CD4-positive, alpha-beta memory T cell (primary cell): Measurements from ENCODE around the gene ANKRD13B. TPM values are rescaled to one million over a fixed set of nuclear protein-coding genes. Genes with fewer than 3 reads are reported as not detected.

ENCODE experiments used
- CTCF ChIA-PET: fragments of 350-600 bp; sonication (Branson Sonifier 250); formaldehyde crosslinking; loops from one replicate; lab custom pipeline; 2021; ENCODE audit warnings: inconsistent platforms; ENCODE audit not compliant: partially characterized antibody; lab: Charles Lee
- POLR2A ChIA-PET: fragments of 350-600 bp; sonication (Branson Sonifier 250); formaldehyde crosslinking; loops from one replicate; lab custom pipeline; 2021; ENCODE audit not compliant: partially characterized antibody; lab: Charles Lee
- DNase-seq, 5 donors: peaks; one replicate each; pipeline versions ENCODE4 v3.0.0 to v3.0.0-alpha.2; 2020 to 2022; ENCODE audit warnings: mixed read lengths in 1 of 5
- H3K27ac ChIP-seq: one replicate; pipeline ENCODE4 v1.7.0; 2013; ENCODE audit warnings: low read depth, low read length
- H3K27me3 ChIP-seq: 2 replicates; pipeline ENCODE4 v1.7.0; 2013; ENCODE audit warnings: mild to moderate bottlenecking, low read length, moderate library complexity; ENCODE audit not compliant: insufficient read depth
- H3K36me3 ChIP-seq: 2 replicates; pipeline ENCODE4 v1.7.0; 2013; ENCODE audit warnings: mild to moderate bottlenecking, low read length, moderate library complexity; ENCODE audit not compliant: insufficient read depth
- H3K4me1 ChIP-seq: 2 replicates; pipeline ENCODE4 v1.7.0; 2013; ENCODE audit warnings: mild to moderate bottlenecking, low read length, moderate library complexity; ENCODE audit not compliant: insufficient read depth
- H3K4me3 ChIP-seq, 2 donors: one replicate each; pipeline ENCODE4 v1.7.0; 2013; ENCODE audit warnings: low read length in 2 of 2, mild to moderate bottlenecking in 1 of 2
- H3K9me3 ChIP-seq, 2 donors: one replicate each; pipeline ENCODE4 v1.7.0; 2013; ENCODE audit warnings: low read length in 2 of 2, control low read depth in 1 of 2; ENCODE audit not compliant: control insufficient read depth in 1 of 2
- H3K27ac Mint-ChIP-seq, 7 donors: one replicate each; pipeline ENCODE4 v1.8.0; 2020 to 2021; ENCODE audit warnings: mixed read lengths in 7 of 7, mild to moderate bottlenecking in 6 of 7, inconsistent platforms in 3 of 7, moderate library complexity in 3 of 7
- H3K27me3 Mint-ChIP-seq, 2 donors: one replicate each; pipeline ENCODE4 v1.8.0; 2020 to 2021; ENCODE audit warnings: mixed read lengths in 2 of 2
- H3K36me3 Mint-ChIP-seq, 2 donors: one replicate each; pipeline ENCODE4 v1.8.0; 2020 to 2021; ENCODE audit warnings: mixed read lengths in 2 of 2, inconsistent platforms in 1 of 2, mild to moderate bottlenecking in 1 of 2
- H3K4me1 Mint-ChIP-seq, 4 donors: one replicate each; pipeline ENCODE4 v1.8.0; 2020 to 2021; ENCODE audit warnings: mixed read lengths in 4 of 4, mild to moderate bottlenecking in 1 of 4
- H3K4me3 Mint-ChIP-seq, 8 donors: one replicate each; pipeline ENCODE4 v1.8.0; 2020 to 2021; ENCODE audit warnings: mixed read lengths in 8 of 8, mild to moderate bottlenecking in 7 of 8, moderate library complexity in 6 of 8, inconsistent platforms in 3 of 8
- H3K9me3 Mint-ChIP-seq, 8 donors: one replicate each; pipeline ENCODE4 v1.8.0; 2020 to 2021; ENCODE audit warnings: mixed read lengths in 8 of 8, mild to moderate bottlenecking in 5 of 8, inconsistent platforms in 3 of 8, moderate library complexity in 1 of 8
- intact Hi-C: fragments of 100-400 bp; cut with micrococcal nuclease; formaldehyde crosslinking; loops from one replicate; pipeline ENCODE4 v1.15.1; 2023
- polyA plus RNA-seq, 2 donors: library from polyadenylated mRNA; unstranded; fragments of 300-500 nt; fragmentation: Illumina TruSeq; gene quantifications; one replicate each; pipeline ENCODE4 v1.2.3, GENCODE V29; 2021
- total RNA-seq, 2 experiments: library from RNA; stranded (reverse); gene quantifications; one replicate each; pipeline ENCODE4 v1.2.3, GENCODE V29; 2021

Gene ANKRD13B
- total and polyA plus RNA-seq, 4 experiments from 2014 or later: 1.3 to 2.3 TPM; not detected in 2

GRCh38 chr17:29588562-29589411 lies 4.1 kb upstream of the ANKRD13B start:
- no peaks in the 10 kb centered on the region for H3K36me3 ChIP-seq
- no peaks in the 10 kb centered on the region for H3K27me3 ChIP-seq
- H3K4me3 ChIP-seq: peak overlapping the region; percentile 61 to 76
- no peaks in the 10 kb centered on the region for H3K9me3 ChIP-seq
- peak in 4 of 5 donors; percentile 36 to 67 (median 39) for DNase-seq
- peaks cover 0 to 4% of the 10 kb centered on the region in 2 donors for H3K36me3 Mint-ChIP-seq
- ChIA-PET CTCF (interaction anchor here (0.9 to 28.5 kb wide), 5 partner anchors 9 to 342 kb away, joined by 3 to 523 read pairs (median 7); partner anchors contain the start of genes CORO6 and SSH2), POLR2A (interaction anchor here (0.6 to 10.7 kb wide), 12 partner anchors 8 to 294 kb away, joined by 3 to 115 read pairs (median 5); partner anchors contain the start of genes ABHD15 and TP53I13)
- intact Hi-C loops: loop anchor here (1.0 to 5.0 kb wide), 4 partner anchors 20 to 342 kb away; partner anchors contain the start of genes SSH2 and TP53I13
- H3K27me3 Mint-ChIP-seq: no peaks in the 10 kb centered on the region
- H3K4me3 Mint-ChIP-seq: peak overlapping the region; percentile 93 to 97 (median 95)
- peak overlapping the region; percentile 68 to 97 (median 92) for H3K27ac Mint-ChIP-seq
- peaks cover 35 to 81% (median 60%) of the 10 kb centered on the region in 4 donors for H3K4me1 Mint-ChIP-seq
- no peaks in the 10 kb centered on the region for H3K9me3 Mint-ChIP-seq
- H3K27ac ChIP-seq: peak overlapping the region; percentile 50
- peaks cover 85% of the 10 kb centered on the region for H3K4me1 ChIP-seq

GRCh38 chr17:29589524-29590410 lies 3.2 kb upstream of the ANKRD13B start, which contains the start of gene GIT1:
TSS of gene GIT1 (minus strand) at chr17:29589648. CDS start at chr17:29589378, 270 bp downstream.
- Histone ChIP-seq H3K4me3 (peak within 1 kb of the TSS; percentile 61 to 82), H3K4me1 (peaks cover 82% of the 10 kb centered on the region), H3K27ac (peak within 1 kb of the TSS; percentile 70), H3K27me3 (no peaks in the 10 kb centered on the region), H3K9me3 (no peaks in the 10 kb centered on the region), H3K36me3 (no peaks in the 10 kb centered on the region)
- peak; percentile 81 to 86 (median 85) for DNase-seq
- Mint-ChIP-seq H3K27ac (peak within 1 kb of the TSS; percentile 86 to 97 (median 92)), H3K27me3 (no peaks in the 10 kb centered on the region), H3K4me1 (peaks cover 30 to 71% (median 53%) of the 10 kb centered on the region in 4 donors), H3K4me3 (peak within 1 kb of the TSS; percentile 93 to 97 (median 95)), H3K36me3 (peaks cover 0 to 6% of the 10 kb centered on the region in 2 donors), H3K9me3 (no peaks in the 10 kb centered on the region)
- intact Hi-C loops: loop anchor here (1.0 to 5.0 kb wide), 4 partner anchors 21 to 341 kb away; partner anchors contain the start of genes SSH2 and TP53I13
- ChIA-PET POLR2A (interaction anchor here (0.6 to 10.7 kb wide), 5 partner anchors 9 to 28 kb away, joined by 4 to 115 read pairs (median 18); partner anchors contain the start of genes ABHD15 and TP53I13), CTCF (interaction anchor here (1.4 to 28.5 kb wide), 5 partner anchors 9 to 27 kb away, joined by 7 to 523 read pairs (median 105); partner anchors contain the start of genes ABHD15, CORO6 and TP53I13)

GRCh38 chr17:29590411-29591145 lies 2.4 kb upstream of the ANKRD13B start:
- peak overlapping the region; percentile 22 to 92 (median 87) for H3K27ac Mint-ChIP-seq
- intact Hi-C loops: loop anchor here (1.0 kb wide), 2 partner anchors 10 to 221 kb away; no protein-coding TSS in a partner anchor

GRCh38 chr17:29591146-29591736 lies 1.7 kb upstream of the ANKRD13B start:
- DNase-seq: no peak
- no peaks in the 10 kb centered on the region for H3K9me3 Mint-ChIP-seq
- H3K4me1 ChIP-seq: peaks cover 68% of the 10 kb centered on the region
- peak overlapping the region in 1 of 2 donors; percentile 43 for H3K4me3 ChIP-seq
- ChIA-PET CTCF (interaction anchor here (0.7 to 5.0 kb wide), 19 partner anchors 10 to 340 kb away, joined by 3 to 123 read pairs (median 4); partner anchors contain the start of genes ABHD15, CORO6 and TP53I13), POLR2A (interaction anchor here (0.6 to 6.0 kb wide), 13 partner anchors 9 to 341 kb away, joined by 3 to 109 read pairs (median 6); partner anchors contain the start of genes ABHD15 and TP53I13)
- peak overlapping the region; percentile 71 to 95 (median 84) for H3K4me3 Mint-ChIP-seq
- peaks cover 0 to 6% of the 10 kb centered on the region in 2 donors for H3K36me3 Mint-ChIP-seq
- peaks cover 26 to 57% (median 43%) of the 10 kb centered on the region in 4 donors for H3K4me1 Mint-ChIP-seq
- no peaks in the 10 kb centered on the region for H3K27me3 Mint-ChIP-seq
- intact Hi-C loops: loop anchor here (1.0 kb wide), 2 partner anchors 11 to 222 kb away; no protein-coding TSS in a partner anchor
- H3K27me3 ChIP-seq: no peaks in the 10 kb centered on the region
- no peak overlapping the region for H3K27ac ChIP-seq
- H3K27ac Mint-ChIP-seq: peak overlapping the region; percentile 29 to 84 (median 70)
- H3K36me3 ChIP-seq: no peaks in the 10 kb centered on the region
- no peaks in the 10 kb centered on the region for H3K9me3 ChIP-seq

More at GRCh38 chr17:29590411-29591145, 2.4 kb upstream of the ANKRD13B start:
- Histone ChIP-seq H3K9me3 (no peaks in the 10 kb centered on the region), H3K36me3 (no peaks in the 10 kb centered on the region), H3K27ac (peak overlapping the region; percentile 70), H3K27me3 (no peaks in the 10 kb centered on the region), H3K4me1 (peaks cover 74% of the 10 kb centered on the region), H3K4me3 (peak overlapping the region; percentile 21 to 82)
- Mint-ChIP-seq H3K36me3 (peaks cover 0 to 6% of the 10 kb centered on the region in 2 donors), H3K4me3 (peak overlapping the region; percentile 71 to 96 (median 92)), H3K4me1 (peaks cover 27 to 63% (median 49%) of the 10 kb centered on the region in 4 donors), H3K27me3 (no peaks in the 10 kb centered on the region), H3K9me3 (no peaks in the 10 kb centered on the region)
- ChIA-PET CTCF (interaction anchor here (0.7 to 5.0 kb wide), 9 partner anchors 10 to 341 kb away, joined by 3 to 123 read pairs (median 11); partner anchors contain the start of genes ABHD15 and TP53I13), POLR2A (interaction anchor here (0.6 to 6.0 kb wide), 8 partner anchors 8 to 220 kb away, joined by 3 to 109 read pairs (median 16); partner anchors contain the start of genes ABHD15 and TP53I13)
- DNase-seq: peak in 1 of 5 donors; percentile 58

GRCh38 chr17:29591737-29592608 lies 959 bp upstream of the ANKRD13B start:
- ChIA-PET POLR2A (interaction anchor here (0.9 to 6.0 kb wide), 13 partner anchors 10 to 340 kb away, joined by 3 to 109 read pairs (median 6); partner anchors contain the start of genes ABHD15 and TP53I13), CTCF (interaction anchor here (0.7 to 5.0 kb wide), 23 partner anchors 9 to 410 kb away, joined by 3 to 123 read pairs (median 4); partner anchors contain the start of genes ABHD15, CORO6, TAOK1 and TP53I13)
- peak overlapping the region in 5 of 7 donors; percentile 52 to 84 (median 80) for H3K27ac Mint-ChIP-seq
- Histone ChIP-seq H3K4me3 (peak overlapping the region in 1 of 2 donors; percentile 49), H3K36me3 (no peaks in the 10 kb centered on the region), H3K27ac (no peak overlapping the region), H3K27me3 (no peaks in the 10 kb centered on the region), H3K9me3 (no peaks in the 10 kb centered on the region), H3K4me1 (peaks cover 60% of the 10 kb centered on the region)
- H3K4me1 Mint-ChIP-seq: peaks cover 22 to 50% (median 38%) of the 10 kb centered on the region in 4 donors
- no peaks in the 10 kb centered on the region for H3K27me3 Mint-ChIP-seq
- intact Hi-C loops: loop anchor here (1.0 kb wide), 2 partner anchors 12 to 223 kb away; no protein-coding TSS in a partner anchor
- H3K4me3 Mint-ChIP-seq: peak overlapping the region; percentile 71 to 95 (median 84)
- no peaks in the 10 kb centered on the region for H3K9me3 Mint-ChIP-seq
- DNase-seq: peak; percentile 59 to 75 (median 64)
- peaks cover 0 to 6% of the 10 kb centered on the region in 2 donors for H3K36me3 Mint-ChIP-seq
